B cell (primary cell): ENCODE data around the gene SRBD1.

Source experiments
- CTCF ChIP-seq: fragments of 200-600 bp; IDR thresholded peaks from one replicate; pipeline ENCODE4 v1.8.0; 2022; ENCODE audit warnings: antibody characterized with exemption, mild to moderate bottlenecking
- EZH2 ChIP-seq: IDR thresholded peaks from 2 replicates; pipeline ENCODE4 v1.6.1; 2012; ENCODE audit warnings: borderline replicate concordance, low read depth, mild to moderate bottlenecking, moderate library complexity, low read length; ENCODE audit not compliant: insufficient read depth, poor library complexity, severe bottlenecking

GRCh38 chr2:45459860-45460259 is 151.2 kb downstream of the SRBD1 start:
- TF ChIP-seq CTCF = no peak
- no peak for TF ChIP-seq EZH2
